Panc1 (cell line): ENCODE results near the gene ACTBL2. TPM values are rescaled to one million over a fixed set of nuclear protein-coding genes. Genes with fewer than 3 reads are reported as not detected.

Experiments used
- ATAC-seq: fragments of 200-7000 bp; cut with Tn5 transposase; 2 replicates; pipeline ENCODE4 v1.9.1; 2020; ENCODE audit warnings: mild to moderate bottlenecking, moderate library complexity
- BruUV-seq: library from RNA; stranded (reverse); fragments of 400-500 nt; replicated peaks from 2 replicates; lab custom pipeline; 2021; lab: Mats Ljungman, UMichigan
- CTCF ChIA-PET: fragments of 300-600 bp; sonication (Branson Sonifier 250); formaldehyde crosslinking; loops from one replicate; lab custom pipeline; 2022; ENCODE audit warnings: antibody characterized with exemption; lab: Charles Lee
- POLR2A ChIA-PET: fragments of 300-600 bp; sonication (Branson Sonifier 250); formaldehyde crosslinking; loops from one replicate; lab custom pipeline; 2022; ENCODE audit warnings: antibody characterized with exemption; lab: Charles Lee
- DNase-seq: peaks from one replicate; pipeline ENCODE4 v3.0.0-alpha.2; 2010; ENCODE audit warnings: low read depth, low spot score
- H3K27ac ChIP-seq: 2 replicates; pipeline ENCODE4 v1.5.1; 2011; ENCODE audit warnings: mild to moderate bottlenecking, low read length, inconsistent platforms
- H3K27me3 ChIP-seq: fragments of 200-500 bp; sonication (Bioruptor generic); 2 replicates; pipeline ENCODE4 v1.6.0; 2014; ENCODE audit warnings: low read length, inconsistent platforms; ENCODE audit not compliant: control insufficient read depth, insufficient read depth
- H3K36me3 ChIP-seq: fragments of 200-500 bp; sonication (Bioruptor generic); 2 replicates; pipeline ENCODE4 v1.5.1; 2014; ENCODE audit warnings: inconsistent platforms, mild to moderate bottlenecking, low read length, moderate library complexity; ENCODE audit not compliant: control insufficient read depth, insufficient read depth
- H3K4me1 ChIP-seq: 2 replicates; pipeline ENCODE4 v1.5.1; 2011; ENCODE audit warnings: inconsistent platforms, mild to moderate bottlenecking, low read length, moderate library complexity; ENCODE audit not compliant: control insufficient read depth, insufficient read depth
- H3K4me3 ChIP-seq, 2 experiments: 2 replicates each; pipeline ENCODE4 v1.5.1; 2011 to 2012; ENCODE audit warnings: low read depth in 2 of 2, low read length in 2 of 2, mild to moderate bottlenecking in 2 of 2, inconsistent platforms in 1 of 2, moderate library complexity in 1 of 2
- H3K9me3 ChIP-seq: fragments of 200-500 bp; sonication (Bioruptor generic); 2 replicates; pipeline ENCODE4 v1.5.1; 2014; ENCODE audit warnings: low read depth, mild to moderate bottlenecking, inconsistent platforms, low read length, moderate library complexity; ENCODE audit not compliant: control insufficient read depth, insufficient read depth
- POLR2AphosphoS5 ChIP-seq: IDR thresholded peaks from 2 replicates; pipeline ENCODE4 v1.6.1; 2012; ENCODE audit warnings: mild to moderate bottlenecking, low read depth, low read length, moderate library complexity
- SIN3A ChIP-seq: IDR thresholded peaks from 2 replicates; pipeline ENCODE4 v1.6.1; 2012; ENCODE audit warnings: low read depth, mild to moderate bottlenecking, low read length, moderate library complexity, borderline replicate concordance; ENCODE audit not compliant: insufficient read depth
- TCF7L2 ChIP-seq: IDR thresholded peaks from 2 replicates; pipeline ENCODE4 v1.6.1; 2011; ENCODE audit warnings: mild to moderate bottlenecking, low read depth, low read length, inconsistent platforms
- in situ Hi-C: cut with HindIII; loops from 2 replicates; pipeline ENCODE4 v1.10.0; 2016; ENCODE audit warnings: low sequenced_read_pairs, low pct_unique_long_range_greater_than_20kb
- intact Hi-C: fragments of 100-400 bp; cut with micrococcal nuclease; formaldehyde crosslinking; loops from one replicate; pipeline ENCODE4 v1.10.0; 2022; ENCODE audit not compliant: unreplicated experiment
- total RNA-seq: library from RNA; stranded (reverse); gene quantifications from one replicate; pipeline ENCODE4 v1.2.1, GENCODE V29; 2021; ENCODE audit not compliant: unreplicated experiment
- TF ChIP-seq, protein P1 (sequence below), 2 experiments: IDR thresholded peaks; 2 replicates each; pipeline ENCODE4 v1.6.1; 2011 to 2012; ENCODE audit warnings: low read depth in 2 of 2, control low read depth in 1 of 2, low read length in 1 of 2, mild to moderate bottlenecking in 1 of 2, moderate library complexity in 1 of 2; ENCODE audit not compliant: insufficient read depth in 1 of 2
- TF ChIP-seq, protein P2 (sequence below): fragments of 450-650 bp; IDR thresholded peaks from 2 replicates; pipeline ENCODE4 v1.5.1; 2017; ENCODE audit warnings: mild to moderate bottlenecking

ACTBL2 gene
- total RNA-seq, 1 experiment from 2014 or later = not detected

DNA sequence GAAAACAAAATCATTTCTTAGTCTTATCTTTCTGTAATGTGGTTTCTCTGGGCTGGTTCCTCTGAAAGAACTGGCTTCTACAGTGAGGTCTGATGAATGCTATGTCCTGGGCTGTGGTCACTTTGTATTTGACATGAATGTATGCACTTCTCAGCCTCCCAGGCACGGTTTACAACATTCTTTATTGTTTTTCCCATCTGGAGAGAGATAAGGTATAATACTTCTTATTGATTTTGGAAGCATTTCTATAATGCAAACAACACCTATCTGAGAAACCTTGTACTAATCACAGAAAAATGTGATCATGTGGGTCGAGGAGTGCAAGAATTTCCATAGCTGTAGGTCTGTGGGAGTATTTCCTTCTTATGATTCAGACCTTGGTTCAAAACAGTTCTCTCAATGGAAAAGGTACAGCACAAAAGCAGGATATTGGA is 46.9 kb downstream of the ACTBL2 start:
- Histone ChIP-seq H3K27me3 (no peaks in the 10 kb centered on the region), H3K27ac (peak overlapping the region; percentile 83), H3K36me3 (no peaks in the 10 kb centered on the region), H3K4me1 (peaks cover 11% of the 10 kb centered on the region; the same call in 1 of the 2 replicates), H3K9me3 (peaks cover 3% of the 10 kb centered on the region; the same call in 1 of the 2 replicates), H3K4me3 (no peak overlapping the region)
- intact Hi-C loops (loop anchor here (5.0 kb wide), 1 partner anchor 138 kb away; no protein-coding TSS in a partner anchor), in situ Hi-C loops (no loop called here)
- BruUV-seq = no TSS peak
- POLR2A ChIA-PET = no interaction called here
- TF ChIP-seq, protein P1, sequence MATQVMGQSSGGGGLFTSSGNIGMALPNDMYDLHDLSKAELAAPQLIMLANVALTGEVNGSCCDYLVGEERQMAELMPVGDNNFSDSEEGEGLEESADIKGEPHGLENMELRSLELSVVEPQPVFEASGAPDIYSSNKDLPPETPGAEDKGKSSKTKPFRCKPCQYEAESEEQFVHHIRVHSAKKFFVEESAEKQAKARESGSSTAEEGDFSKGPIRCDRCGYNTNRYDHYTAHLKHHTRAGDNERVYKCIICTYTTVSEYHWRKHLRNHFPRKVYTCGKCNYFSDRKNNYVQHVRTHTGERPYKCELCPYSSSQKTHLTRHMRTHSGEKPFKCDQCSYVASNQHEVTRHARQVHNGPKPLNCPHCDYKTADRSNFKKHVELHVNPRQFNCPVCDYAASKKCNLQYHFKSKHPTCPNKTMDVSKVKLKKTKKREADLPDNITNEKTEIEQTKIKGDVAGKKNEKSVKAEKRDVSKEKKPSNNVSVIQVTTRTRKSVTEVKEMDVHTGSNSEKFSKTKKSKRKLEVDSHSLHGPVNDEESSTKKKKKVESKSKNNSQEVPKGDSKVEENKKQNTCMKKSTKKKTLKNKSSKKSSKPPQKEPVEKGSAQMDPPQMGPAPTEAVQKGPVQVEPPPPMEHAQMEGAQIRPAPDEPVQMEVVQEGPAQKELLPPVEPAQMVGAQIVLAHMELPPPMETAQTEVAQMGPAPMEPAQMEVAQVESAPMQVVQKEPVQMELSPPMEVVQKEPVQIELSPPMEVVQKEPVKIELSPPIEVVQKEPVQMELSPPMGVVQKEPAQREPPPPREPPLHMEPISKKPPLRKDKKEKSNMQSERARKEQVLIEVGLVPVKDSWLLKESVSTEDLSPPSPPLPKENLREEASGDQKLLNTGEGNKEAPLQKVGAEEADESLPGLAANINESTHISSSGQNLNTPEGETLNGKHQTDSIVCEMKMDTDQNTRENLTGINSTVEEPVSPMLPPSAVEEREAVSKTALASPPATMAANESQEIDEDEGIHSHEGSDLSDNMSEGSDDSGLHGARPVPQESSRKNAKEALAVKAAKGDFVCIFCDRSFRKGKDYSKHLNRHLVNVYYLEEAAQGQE (IDR thresholded peaks at IDR 0.05; ENCODE audit: insufficient read depth in 1 of 2, low read depth in 2 of 2, low read length in 1 of 2) = no peak
- TF ChIP-seq, protein P2, sequence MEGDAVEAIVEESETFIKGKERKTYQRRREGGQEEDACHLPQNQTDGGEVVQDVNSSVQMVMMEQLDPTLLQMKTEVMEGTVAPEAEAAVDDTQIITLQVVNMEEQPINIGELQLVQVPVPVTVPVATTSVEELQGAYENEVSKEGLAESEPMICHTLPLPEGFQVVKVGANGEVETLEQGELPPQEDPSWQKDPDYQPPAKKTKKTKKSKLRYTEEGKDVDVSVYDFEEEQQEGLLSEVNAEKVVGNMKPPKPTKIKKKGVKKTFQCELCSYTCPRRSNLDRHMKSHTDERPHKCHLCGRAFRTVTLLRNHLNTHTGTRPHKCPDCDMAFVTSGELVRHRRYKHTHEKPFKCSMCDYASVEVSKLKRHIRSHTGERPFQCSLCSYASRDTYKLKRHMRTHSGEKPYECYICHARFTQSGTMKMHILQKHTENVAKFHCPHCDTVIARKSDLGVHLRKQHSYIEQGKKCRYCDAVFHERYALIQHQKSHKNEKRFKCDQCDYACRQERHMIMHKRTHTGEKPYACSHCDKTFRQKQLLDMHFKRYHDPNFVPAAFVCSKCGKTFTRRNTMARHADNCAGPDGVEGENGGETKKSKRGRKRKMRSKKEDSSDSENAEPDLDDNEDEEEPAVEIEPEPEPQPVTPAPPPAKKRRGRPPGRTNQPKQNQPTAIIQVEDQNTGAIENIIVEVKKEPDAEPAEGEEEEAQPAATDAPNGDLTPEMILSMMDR = no peak
- peak; percentile 72; the same call in 1 of the 2 replicates for TF ChIP-seq POLR2AphosphoS5
- peak; percentile 95 for TF ChIP-seq TCF7L2
- TF ChIP-seq SIN3A = no peak
- ATAC-seq (peak; percentile 96), DNase-seq (peak; percentile 73)
- CTCF ChIA-PET = no interaction called here

- Histone ChIP-seq H3K9me3 (peaks cover 3% of the 10 kb centered on the region; the same call in 1 of the 2 replicates), H3K27me3 (no peaks in the 10 kb centered on the region), H3K4me1 (peaks cover 11% of the 10 kb centered on the region; the same call in 1 of the 2 replicates), H3K27ac (peak overlapping the region; percentile 80), H3K36me3 (no peaks in the 10 kb centered on the region), H3K4me3 (no peak overlapping the region)
- in situ Hi-C loops (no loop called here), intact Hi-C loops (loop anchor here (5.0 kb wide), 1 partner anchor 137 kb away; no protein-coding TSS in a partner anchor)
- ATAC-seq = no peak
- TF ChIP-seq, protein P2 = no peak
- TF ChIP-seq SIN3A (no peak), POLR2AphosphoS5 (no peak), TCF7L2 (no peak)
- TF ChIP-seq, protein P1 (IDR thresholded peaks at IDR 0.05; ENCODE audit: insufficient read depth in 1 of 2, low read depth in 2 of 2, low read length in 1 of 2) = no peak
- no peak for DNase-seq
- POLR2A ChIA-PET = interaction anchor here (0.7 kb wide), 1 partner anchor 24 kb away, joined by 3 read pairs; no protein-coding TSS in a partner anchor
- no TSS peak for BruUV-seq
- CTCF ChIA-PET = no interaction called here
Measured at GRCh38 chr5:57434683-57435082, 47.9 kb downstream of the ACTBL2 start.
